ENCODE results near the gene USP33. TPM values are rescaled to one million over a fixed set of nuclear protein-coding genes. Genes with fewer than 3 reads are reported as not detected.

The USP33 gene
- total and polyA plus RNA-seq, 10 of the 15 experiments (the other 5 are each of a cell fraction or from before 2014, with no cell fraction given): 13.1 to 49.9 (median 32.2) TPM

GRCh38 chr1:77732090-77732489, 27.6 kb downstream of the USP33 start:
- ChIA-PET RAD21 (ENCODE audit: unreplicated experiment) (interaction anchor here (0.7 kb wide), 1 partner anchor 73 kb away, joined by 3 read pairs; no protein-coding TSS in a partner anchor), CTCF (interaction anchor here (0.7 kb wide), 1 partner anchor 228 kb away, joined by 3 read pairs; no protein-coding TSS in a partner anchor), SMC1A (ENCODE audit: uncharacterized antibody, unreplicated experiment) (interaction anchor here (0.6 kb wide), 1 partner anchor 153 kb away, joined by 3 read pairs; no protein-coding TSS in a partner anchor), POLR2A (no interaction called here)
- peak; percentile 65 for FAIRE-seq
- TF ChIP-seq E2F4 (IDR thresholded peaks at IDR 0.05; ENCODE audit: low read depth, low read length): no peak
- no peak for TF ChIP-seq SREBF2 (IDR thresholded peaks at IDR 0.05; ENCODE audit: low read length)
- no peak for TF ChIP-seq MXI1 (IDR thresholded peaks at IDR 0.05; ENCODE audit: low read depth, low read length)
- TF ChIP-seq BHLHE40 (IDR thresholded peaks at IDR 0.05; ENCODE audit: borderline replicate concordance in 1 of 2, low read depth in 2 of 2, low read length in 1 of 2): no peak
- no peak for TF ChIP-seq SREBF1 (IDR thresholded peaks at IDR 0.05; ENCODE audit: low read length)
- no peak for TF ChIP-seq RELB (IDR thresholded peaks at IDR 0.05; ENCODE audit: low read depth)
- no peak for TF ChIP-seq POLR2AphosphoS2 (IDR thresholded peaks at IDR 0.05; ENCODE audit: low read depth, low read length)
- TF ChIP-seq ATF3 (IDR thresholded peaks at IDR 0.05; ENCODE audit: borderline replicate concordance, extremely low read depth, low read depth, low read length): no peak
- no peak for TF ChIP-seq SIX5 (IDR thresholded peaks at IDR 0.05; ENCODE audit: low read depth, low read length, severe bottlenecking)
- TF ChIP-seq EZH2 (IDR thresholded peaks at IDR 0.05; ENCODE audit: borderline replicate concordance, control insufficient read depth, low read depth, low read length): no peak
- no peak for TF ChIP-seq SMAD1 (IDR thresholded peaks at IDR 0.05; ENCODE audit: low read depth, partially characterized antibody)
- TF ChIP-seq SP1 (IDR thresholded peaks at IDR 0.05; ENCODE audit: low read depth, low read length): no peak
- TF ChIP-seq YBX1 (IDR thresholded peaks at IDR 0.05): no peak
- no peak for TF ChIP-seq IRF4 (IDR thresholded peaks at IDR 0.05; ENCODE audit: low read depth, low read length)
- no peak for TF ChIP-seq TCF3 (IDR thresholded peaks at IDR 0.05; ENCODE audit: borderline replicate concordance, insufficient read depth, low read depth, low read length)
- no peak for TF ChIP-seq CHD2 (IDR thresholded peaks at IDR 0.05; ENCODE audit: borderline replicate concordance, low read depth, low read length)
- no peak for TF ChIP-seq NR2C1 (IDR thresholded peaks at IDR 0.05)
- TF ChIP-seq ZNF274 (IDR thresholded peaks at IDR 0.05; ENCODE audit: insufficient read depth, insufficient read length): no peak
- DNase-seq (ENCODE audit: low read depth, low spot score): no peak
- no peak overlapping the region for H3K4me3 ChIP-seq
- WGBS (ENCODE audit: insufficient coverage, insufficient replicate concordance, low lambda C conversion rate, missing lambda C conversion rate): 95% methylated on average over 1 of the region's 1 CpG
- H2AFZ ChIP-seq (ENCODE audit: control insufficient read depth, low read depth, low read length): no peak overlapping the region
- H3K36me3 ChIP-seq (ENCODE audit: control insufficient read depth in 2 of 2, insufficient read depth in 2 of 2, low read length in 1 of 2): peaks cover 0 to 20% of the 10 kb centered on the region in 2 experiments; a peak in 3 of 4 replicates
- BruUV-seq (replicated peaks): no TSS peak
- ATAC-seq: no peak
- no peak overlapping the region for H3K27ac ChIP-seq (ENCODE audit: control insufficient read depth, insufficient read depth)
- in situ Hi-C loops (cut with MboI): no loop called here
- H3K79me2 ChIP-seq (ENCODE audit: control insufficient read depth, insufficient read depth, low read length): no peaks in the 10 kb centered on the region
- intact Hi-C loops (cut with micrococcal nuclease; ENCODE audit: unreplicated experiment): no loop called here
- H3K4me1 ChIP-seq (ENCODE audit: control insufficient read depth, insufficient read depth, low read length): no peaks in the 10 kb centered on the region
- no peaks in the 10 kb centered on the region; the same call in 2 of the 3 replicates for H3K9me3 ChIP-seq (replicated peaks; ENCODE audit: control insufficient read depth, insufficient read depth, low read length)
- H4K20me1 ChIP-seq (ENCODE audit: control insufficient read depth, insufficient read depth): no peaks in the 10 kb centered on the region
- no peak overlapping the region for H3K9ac ChIP-seq (ENCODE audit: control insufficient read depth, insufficient read depth, low read length)
- no peak overlapping the region for H3K4me2 ChIP-seq (ENCODE audit: control insufficient read depth, insufficient read depth)
- no peaks in the 10 kb centered on the region for H3K27me3 ChIP-seq (replicated peaks in 1 of 2; ENCODE audit: control insufficient read depth in 2 of 2, insufficient read depth in 2 of 2, low read length in 1 of 2)

All from GM12878 (cell line).